NT2/D1 (cell line): ENCODE measurements around the gene NUBP2.

ENCODE experiments used
- SUZ12 ChIP-seq: IDR thresholded peaks from 2 replicates; pipeline ENCODE4 v1.6.1; 2011; ENCODE audit not compliant: insufficient read length, insufficient read depth; ENCODE audit errors: extremely low read depth
- YY1 ChIP-seq: IDR thresholded peaks from 2 replicates; pipeline ENCODE4 v1.6.1; 2011; ENCODE audit not compliant: insufficient read length, insufficient read depth
- ZNF274 ChIP-seq: IDR thresholded peaks from 2 replicates; pipeline ENCODE4 v1.6.1; 2011; ENCODE audit warnings: mild to moderate bottlenecking, low read depth, low read length

DNA sequence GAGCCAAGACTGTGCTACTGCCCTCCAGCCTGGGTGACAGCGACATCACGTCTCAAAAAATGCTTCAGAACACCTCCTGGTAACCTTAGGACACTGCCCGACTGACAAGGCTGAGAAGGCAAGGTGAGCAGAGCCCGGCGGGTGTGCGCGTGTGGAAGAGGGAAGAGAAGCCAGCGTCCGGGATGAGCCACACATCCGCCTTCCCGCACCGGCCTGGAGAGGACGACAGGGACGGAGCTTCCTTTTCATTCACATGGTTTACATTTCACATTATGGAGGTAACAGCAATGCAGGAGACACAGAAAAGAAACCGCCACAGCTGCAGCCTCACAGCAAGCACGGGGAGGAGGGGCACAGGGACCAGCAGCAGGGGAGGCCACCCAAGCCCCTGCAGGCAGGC, 27.3 kb downstream of the NUBP2 start:
- no peak for TF ChIP-seq ZNF274
- TF ChIP-seq YY1 = no peak
- no peak for TF ChIP-seq SUZ12
